DND-41 (cell line): ENCODE data around the gene SH2D7.

Source experiments
- ATAC-seq: fragments of 200-7000 bp; cut with Tn5 transposase; 3 replicates; pipeline ENCODE4 v1.9.1; 2021; ENCODE audit warnings: low read depth; ENCODE audit not compliant: insufficient read depth
- DNase-seq: peaks from one replicate; pipeline ENCODE4 v3.0.0-alpha.2; 2020
- H2AFZ ChIP-seq: 2 replicates; pipeline ENCODE4 v1.6.0; 2012; ENCODE audit warnings: low read depth, low read length
- H3K27ac ChIP-seq: 2 replicates; pipeline ENCODE4 v1.5.1; 2012; ENCODE audit warnings: low read length, inconsistent platforms
- H3K27me3 ChIP-seq: fragments of 200-600 bp; sonication (generic); 2 replicates; pipeline ENCODE4 v1.6.0; 2012; ENCODE audit warnings: low read length, mild to moderate bottlenecking, inconsistent platforms; ENCODE audit not compliant: insufficient read depth, poor library complexity
- H3K36me3 ChIP-seq: 2 replicates; pipeline ENCODE4 v1.5.1; 2012; ENCODE audit warnings: low read length, inconsistent platforms; ENCODE audit not compliant: insufficient read depth
- H3K4me1 ChIP-seq: 2 replicates; pipeline ENCODE4 v1.5.1; 2012; ENCODE audit warnings: mild to moderate bottlenecking, low read length; ENCODE audit not compliant: insufficient read depth
- H3K4me2 ChIP-seq: 2 replicates; pipeline ENCODE4 v1.6.0; 2012; ENCODE audit warnings: mild to moderate bottlenecking, moderate library complexity, low read length, inconsistent platforms; ENCODE audit not compliant: insufficient read depth
- H3K4me3 ChIP-seq, 2 experiments: fragments of 200-600 bp in 1 of 2; shearing (Covaris generic) in 1 of 2; 2 replicates each; pipeline ENCODE4 v1.5.1; 2012 to 2016; ENCODE audit warnings: inconsistent platforms in 2 of 2, low read length in 2 of 2, mild to moderate bottlenecking in 2 of 2, low read depth in 1 of 2, moderate library complexity in 1 of 2
- H3K79me2 ChIP-seq: 2 replicates; pipeline ENCODE4 v1.6.0; 2012; ENCODE audit warnings: low read length, inconsistent platforms; ENCODE audit not compliant: insufficient read depth
- H3K9ac ChIP-seq: 2 replicates; pipeline ENCODE4 v1.6.0; 2012; ENCODE audit warnings: low read depth, mild to moderate bottlenecking, inconsistent platforms, low read length, moderate library complexity
- H3K9me3 ChIP-seq: 2 replicates; pipeline ENCODE4 v1.5.1; 2012; ENCODE audit warnings: low read length, moderate library complexity, mild to moderate bottlenecking, inconsistent platforms; ENCODE audit not compliant: insufficient read depth, severe bottlenecking
- H4K20me1 ChIP-seq: 2 replicates; pipeline ENCODE4 v1.6.0; 2012; ENCODE audit warnings: low read length; ENCODE audit not compliant: insufficient read depth
- EZH2 ChIP-seq: IDR thresholded peaks from 3 replicates; pipeline ENCODE4 v1.6.1; 2012; ENCODE audit warnings: borderline replicate concordance, low read depth, mild to moderate bottlenecking, moderate library complexity, low read length, inconsistent platforms; ENCODE audit not compliant: severe bottlenecking
- TF ChIP-seq, protein P1 (sequence below): IDR thresholded peaks from 2 replicates; pipeline ENCODE4 v1.5.1; 2012; ENCODE audit warnings: borderline replicate concordance, low read length, moderate library complexity, mild to moderate bottlenecking; ENCODE audit not compliant: poor library complexity, severe bottlenecking; ENCODE audit errors: extremely low read depth

The SH2D7 gene

DNA sequence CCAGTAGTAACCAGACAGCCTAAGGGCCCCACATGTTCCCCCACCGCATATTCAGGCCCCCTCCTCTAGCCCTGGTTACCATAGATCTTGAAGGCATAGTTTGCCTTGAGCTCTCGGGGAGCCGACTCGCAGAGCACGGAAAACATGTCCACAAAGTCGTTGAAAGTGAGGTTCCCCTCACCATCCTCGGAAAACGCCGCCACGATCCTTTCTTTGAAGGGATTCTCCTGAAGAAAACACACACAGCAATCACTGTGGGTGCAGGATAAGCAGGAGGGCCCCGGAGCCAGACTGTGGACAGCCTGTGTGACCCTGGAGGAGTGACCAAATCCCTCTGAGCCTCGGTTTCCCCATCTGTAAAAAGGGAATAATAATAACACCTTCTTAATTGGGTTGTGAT is 16.8 kb downstream of the SH2D7 start:
- no peaks in the 10 kb centered on the region for H3K27me3 ChIP-seq
- no peak overlapping the region for H3K27ac ChIP-seq
- no peaks in the 10 kb centered on the region for H3K9me3 ChIP-seq
- ATAC-seq (no peak), DNase-seq (no peak)
- no peak overlapping the region for H3K4me3 ChIP-seq
- H2AFZ ChIP-seq = no peak overlapping the region
- no peaks in the 10 kb centered on the region for H3K36me3 ChIP-seq
- H3K4me2 ChIP-seq = no peak overlapping the region
- H4K20me1 ChIP-seq = no peaks in the 10 kb centered on the region
- TF ChIP-seq EZH2 = no peak
- TF ChIP-seq, protein P1, sequence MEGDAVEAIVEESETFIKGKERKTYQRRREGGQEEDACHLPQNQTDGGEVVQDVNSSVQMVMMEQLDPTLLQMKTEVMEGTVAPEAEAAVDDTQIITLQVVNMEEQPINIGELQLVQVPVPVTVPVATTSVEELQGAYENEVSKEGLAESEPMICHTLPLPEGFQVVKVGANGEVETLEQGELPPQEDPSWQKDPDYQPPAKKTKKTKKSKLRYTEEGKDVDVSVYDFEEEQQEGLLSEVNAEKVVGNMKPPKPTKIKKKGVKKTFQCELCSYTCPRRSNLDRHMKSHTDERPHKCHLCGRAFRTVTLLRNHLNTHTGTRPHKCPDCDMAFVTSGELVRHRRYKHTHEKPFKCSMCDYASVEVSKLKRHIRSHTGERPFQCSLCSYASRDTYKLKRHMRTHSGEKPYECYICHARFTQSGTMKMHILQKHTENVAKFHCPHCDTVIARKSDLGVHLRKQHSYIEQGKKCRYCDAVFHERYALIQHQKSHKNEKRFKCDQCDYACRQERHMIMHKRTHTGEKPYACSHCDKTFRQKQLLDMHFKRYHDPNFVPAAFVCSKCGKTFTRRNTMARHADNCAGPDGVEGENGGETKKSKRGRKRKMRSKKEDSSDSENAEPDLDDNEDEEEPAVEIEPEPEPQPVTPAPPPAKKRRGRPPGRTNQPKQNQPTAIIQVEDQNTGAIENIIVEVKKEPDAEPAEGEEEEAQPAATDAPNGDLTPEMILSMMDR = no peak
- H3K9ac ChIP-seq = no peak overlapping the region
- peaks cover 2% of the 10 kb centered on the region for H3K4me1 ChIP-seq
- no peaks in the 10 kb centered on the region for H3K79me2 ChIP-seq

DNA sequence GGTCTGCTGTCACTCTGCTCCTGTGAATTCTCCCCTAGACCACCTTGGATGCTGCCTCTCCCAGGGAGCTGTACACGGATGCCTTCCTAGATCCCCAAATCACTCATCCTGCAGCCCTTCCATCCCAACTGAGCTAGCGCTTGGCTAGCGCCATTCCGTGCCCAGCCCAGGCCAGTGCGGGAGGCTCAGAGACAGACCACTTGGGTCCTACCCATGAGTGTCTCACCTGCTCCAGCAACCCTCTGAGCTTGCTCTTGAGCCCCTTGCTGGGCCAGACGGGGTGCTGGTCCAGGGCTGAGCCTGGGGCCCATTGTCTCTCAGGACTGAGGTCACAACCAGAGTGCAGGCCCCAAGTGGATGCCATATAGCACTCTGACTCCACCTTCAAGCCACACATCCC is 17.7 kb downstream of the SH2D7 start:
- ATAC-seq (no peak), DNase-seq (no peak)
- Histone ChIP-seq H3K9ac (no peak overlapping the region), H3K4me2 (no peak overlapping the region), H3K4me1 (no peaks in the 10 kb centered on the region), H3K27me3 (no peaks in the 10 kb centered on the region), H3K79me2 (no peaks in the 10 kb centered on the region), H3K36me3 (no peaks in the 10 kb centered on the region), H3K9me3 (no peaks in the 10 kb centered on the region), H3K4me3 (no peak overlapping the region), H4K20me1 (no peaks in the 10 kb centered on the region), H3K27ac (no peak overlapping the region), H2AFZ (no peak overlapping the region)
- no peak for TF ChIP-seq EZH2
- TF ChIP-seq, protein P1 = no peak

DNA sequence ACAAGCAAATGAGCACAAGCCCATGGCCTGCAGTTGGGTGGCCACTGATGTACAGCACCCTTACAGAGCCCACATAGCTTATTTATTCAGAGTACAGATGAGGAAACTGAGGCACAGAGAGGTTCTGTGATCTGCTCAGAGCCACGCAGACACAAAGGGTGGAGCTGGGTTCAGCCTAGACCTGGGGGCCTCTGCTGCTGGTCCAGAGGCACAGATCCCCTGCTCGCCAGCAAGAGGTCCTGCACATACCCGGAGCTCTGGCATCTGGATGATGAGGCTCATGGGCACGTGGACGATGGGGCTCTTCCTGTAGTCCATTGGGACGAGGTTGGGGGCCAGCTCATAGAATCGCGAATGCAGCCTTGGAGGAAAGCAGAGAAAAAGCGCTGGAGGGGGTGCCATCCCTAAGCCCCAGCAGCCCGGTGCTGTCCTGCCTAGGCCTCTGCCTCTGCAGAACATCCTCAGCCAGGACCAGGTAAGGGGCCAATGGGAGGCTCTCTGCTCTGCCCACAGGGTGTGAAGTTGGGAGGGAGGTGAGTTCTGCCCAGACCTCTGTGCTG is 18.6 kb downstream of the SH2D7 start:
- ATAC-seq = no peak
- no peaks in the 10 kb centered on the region for H3K79me2 ChIP-seq

More for the DNA sequence above, 18.6 kb downstream of the SH2D7 start:
- no peak for DNase-seq
- Histone ChIP-seq H3K36me3 (no peaks in the 10 kb centered on the region), H3K27ac (no peak overlapping the region), H3K9me3 (no peaks in the 10 kb centered on the region), H3K9ac (no peak overlapping the region), H3K27me3 (no peaks in the 10 kb centered on the region), H4K20me1 (no peaks in the 10 kb centered on the region), H3K4me1 (no peaks in the 10 kb centered on the region), H2AFZ (no peak overlapping the region), H3K4me3 (no peak overlapping the region), H3K4me2 (no peak overlapping the region)
- no peak for TF ChIP-seq EZH2
- TF ChIP-seq, protein P1 = no peak
